HEK293 (cell line): ENCODE results near the gene MYO18B.

ENCODE experiments used
- KLF9 ChIP-seq: fragments of 450-650 bp; formaldehyde crosslinking; IDR thresholded peaks from 2 replicates; pipeline ENCODE4 v1.5.1; 2016; ENCODE audit warnings: missing biosample characterization, missing genetic modification characterization, low read depth
- RBAK ChIP-seq: fragments of 450-650 bp; formaldehyde crosslinking; IDR thresholded peaks from 2 replicates; pipeline ENCODE4 v1.5.1; 2016; ENCODE audit warnings: missing biosample characterization, missing genetic modification characterization
- ZBTB8A ChIP-seq: fragments of 450-650 bp; formaldehyde crosslinking; IDR thresholded peaks from 2 replicates; pipeline ENCODE4 v1.5.1; 2016; ENCODE audit warnings: missing biosample characterization, missing genetic modification characterization
- ZNF202 ChIP-seq: fragments of 450-650 bp; formaldehyde crosslinking; IDR thresholded peaks from 2 replicates; pipeline ENCODE4 v1.5.1; 2016; ENCODE audit warnings: missing biosample characterization, missing genetic modification characterization, borderline replicate concordance
- ZNF404 ChIP-seq: fragments of 450-650 bp; formaldehyde crosslinking; IDR thresholded peaks from 2 replicates; pipeline ENCODE4 v1.5.1; 2017; ENCODE audit warnings: missing biosample characterization, missing genetic modification characterization
- TF ChIP-seq, protein P1 (sequence below): fragments of 450-650 bp; formaldehyde crosslinking; IDR thresholded peaks from 2 replicates; pipeline ENCODE4 v1.5.1; 2016; ENCODE audit warnings: missing biosample characterization, missing genetic modification characterization
- TF ChIP-seq, protein P2 (sequence below): fragments of 450-650 bp; formaldehyde crosslinking; IDR thresholded peaks from 2 replicates; pipeline ENCODE4 v1.5.1; 2016; ENCODE audit warnings: missing biosample characterization, missing genetic modification characterization
- TF ChIP-seq, protein P3 (sequence below): fragments of 450-650 bp; formaldehyde crosslinking; IDR thresholded peaks from 2 replicates; pipeline ENCODE4 v1.5.1; 2016; ENCODE audit warnings: missing biosample characterization, missing genetic modification characterization
- TF ChIP-seq, protein P4 (sequence below): fragments of 450-650 bp; formaldehyde crosslinking; IDR thresholded peaks from 2 replicates; pipeline ENCODE4 v1.5.1; 2016; ENCODE audit warnings: missing biosample characterization, missing genetic modification characterization
- TF ChIP-seq, protein P5 (sequence below): fragments of 450-650 bp; formaldehyde crosslinking; IDR thresholded peaks from 2 replicates; pipeline ENCODE4 v1.5.1; 2016; ENCODE audit warnings: missing biosample characterization, missing genetic modification characterization
- TF ChIP-seq, protein P6 (sequence below): fragments of 450-650 bp; formaldehyde crosslinking; conservative IDR thresholded peaks from 2 replicates; pipeline ENCODE4 v1.5.1; 2016; ENCODE audit warnings: low read depth, missing biosample characterization, missing genetic modification characterization

DNA sequence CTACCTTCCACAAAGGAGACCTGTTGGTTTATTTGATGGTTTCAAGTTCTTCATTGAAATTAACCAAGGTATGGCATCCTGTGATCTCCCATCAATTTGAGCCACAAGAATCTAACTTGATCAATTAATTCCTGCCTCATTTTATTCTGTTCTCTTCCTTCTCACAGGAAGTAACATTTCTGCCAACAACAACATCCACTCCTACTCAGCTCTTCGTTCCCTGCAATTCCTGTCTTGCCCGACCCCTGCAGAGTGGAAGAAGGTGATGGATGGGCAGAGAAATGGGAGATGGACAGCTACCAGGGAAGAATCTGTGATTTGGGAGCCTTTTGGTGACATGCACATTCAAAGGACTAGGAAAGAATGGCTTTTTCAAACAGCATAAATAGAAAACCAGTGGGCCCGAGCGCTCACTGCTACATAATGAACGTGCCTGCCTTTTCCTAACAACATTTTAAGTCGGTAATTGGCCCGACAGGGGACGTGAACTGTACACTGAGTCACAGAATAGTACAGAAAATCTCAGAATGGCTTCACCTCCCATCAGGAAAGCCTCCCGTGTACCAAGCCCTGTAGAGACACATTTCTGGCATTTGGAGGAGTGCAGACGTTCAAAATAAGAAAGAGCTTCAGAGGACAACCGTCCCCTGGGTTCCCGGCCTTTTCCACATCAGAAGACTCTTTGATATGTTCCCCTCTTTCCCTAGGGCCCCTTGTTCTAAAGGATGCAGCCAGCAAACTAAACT lies 314.6 kb downstream of the MYO18B start:
- TF ChIP-seq ZNF202 (no peak), ZBTB8A (tag by site-specific recombination) (no peak), RBAK (tag by site-specific recombination) (no peak), KLF9 (tag by site-specific recombination) (no peak), ZNF404 (tag by site-specific recombination) (no peak)
- TF ChIP-seq, protein P1, sequence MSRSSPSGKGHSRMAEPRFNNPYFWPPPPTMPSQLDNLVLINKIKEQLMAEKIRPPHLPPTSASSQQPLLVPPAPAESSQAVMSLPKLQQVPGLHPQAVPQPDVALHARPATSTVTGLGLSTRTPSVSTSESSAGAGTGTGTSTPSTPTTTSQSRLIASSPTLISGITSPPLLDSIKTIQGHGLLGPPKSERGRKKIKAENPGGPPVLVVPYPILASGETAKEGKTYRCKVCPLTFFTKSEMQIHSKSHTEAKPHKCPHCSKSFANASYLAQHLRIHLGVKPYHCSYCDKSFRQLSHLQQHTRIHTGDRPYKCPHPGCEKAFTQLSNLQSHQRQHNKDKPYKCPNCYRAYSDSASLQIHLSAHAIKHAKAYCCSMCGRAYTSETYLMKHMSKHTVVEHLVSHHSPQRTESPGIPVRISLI: no peak
- TF ChIP-seq, protein P2, sequence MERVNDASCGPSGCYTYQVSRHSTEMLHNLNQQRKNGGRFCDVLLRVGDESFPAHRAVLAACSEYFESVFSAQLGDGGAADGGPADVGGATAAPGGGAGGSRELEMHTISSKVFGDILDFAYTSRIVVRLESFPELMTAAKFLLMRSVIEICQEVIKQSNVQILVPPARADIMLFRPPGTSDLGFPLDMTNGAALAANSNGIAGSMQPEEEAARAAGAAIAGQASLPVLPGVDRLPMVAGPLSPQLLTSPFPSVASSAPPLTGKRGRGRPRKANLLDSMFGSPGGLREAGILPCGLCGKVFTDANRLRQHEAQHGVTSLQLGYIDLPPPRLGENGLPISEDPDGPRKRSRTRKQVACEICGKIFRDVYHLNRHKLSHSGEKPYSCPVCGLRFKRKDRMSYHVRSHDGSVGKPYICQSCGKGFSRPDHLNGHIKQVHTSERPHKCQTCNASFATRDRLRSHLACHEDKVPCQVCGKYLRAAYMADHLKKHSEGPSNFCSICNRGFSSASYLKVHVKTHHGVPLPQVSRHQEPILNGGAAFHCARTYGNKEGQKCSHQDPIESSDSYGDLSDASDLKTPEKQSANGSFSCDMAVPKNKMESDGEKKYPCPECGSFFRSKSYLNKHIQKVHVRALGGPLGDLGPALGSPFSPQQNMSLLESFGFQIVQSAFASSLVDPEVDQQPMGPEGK (tag by site-specific recombination): no peak
- TF ChIP-seq, protein P3, sequence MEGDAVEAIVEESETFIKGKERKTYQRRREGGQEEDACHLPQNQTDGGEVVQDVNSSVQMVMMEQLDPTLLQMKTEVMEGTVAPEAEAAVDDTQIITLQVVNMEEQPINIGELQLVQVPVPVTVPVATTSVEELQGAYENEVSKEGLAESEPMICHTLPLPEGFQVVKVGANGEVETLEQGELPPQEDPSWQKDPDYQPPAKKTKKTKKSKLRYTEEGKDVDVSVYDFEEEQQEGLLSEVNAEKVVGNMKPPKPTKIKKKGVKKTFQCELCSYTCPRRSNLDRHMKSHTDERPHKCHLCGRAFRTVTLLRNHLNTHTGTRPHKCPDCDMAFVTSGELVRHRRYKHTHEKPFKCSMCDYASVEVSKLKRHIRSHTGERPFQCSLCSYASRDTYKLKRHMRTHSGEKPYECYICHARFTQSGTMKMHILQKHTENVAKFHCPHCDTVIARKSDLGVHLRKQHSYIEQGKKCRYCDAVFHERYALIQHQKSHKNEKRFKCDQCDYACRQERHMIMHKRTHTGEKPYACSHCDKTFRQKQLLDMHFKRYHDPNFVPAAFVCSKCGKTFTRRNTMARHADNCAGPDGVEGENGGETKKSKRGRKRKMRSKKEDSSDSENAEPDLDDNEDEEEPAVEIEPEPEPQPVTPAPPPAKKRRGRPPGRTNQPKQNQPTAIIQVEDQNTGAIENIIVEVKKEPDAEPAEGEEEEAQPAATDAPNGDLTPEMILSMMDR (tag by site-specific recombination): no peak
- TF ChIP-seq, protein P4, sequence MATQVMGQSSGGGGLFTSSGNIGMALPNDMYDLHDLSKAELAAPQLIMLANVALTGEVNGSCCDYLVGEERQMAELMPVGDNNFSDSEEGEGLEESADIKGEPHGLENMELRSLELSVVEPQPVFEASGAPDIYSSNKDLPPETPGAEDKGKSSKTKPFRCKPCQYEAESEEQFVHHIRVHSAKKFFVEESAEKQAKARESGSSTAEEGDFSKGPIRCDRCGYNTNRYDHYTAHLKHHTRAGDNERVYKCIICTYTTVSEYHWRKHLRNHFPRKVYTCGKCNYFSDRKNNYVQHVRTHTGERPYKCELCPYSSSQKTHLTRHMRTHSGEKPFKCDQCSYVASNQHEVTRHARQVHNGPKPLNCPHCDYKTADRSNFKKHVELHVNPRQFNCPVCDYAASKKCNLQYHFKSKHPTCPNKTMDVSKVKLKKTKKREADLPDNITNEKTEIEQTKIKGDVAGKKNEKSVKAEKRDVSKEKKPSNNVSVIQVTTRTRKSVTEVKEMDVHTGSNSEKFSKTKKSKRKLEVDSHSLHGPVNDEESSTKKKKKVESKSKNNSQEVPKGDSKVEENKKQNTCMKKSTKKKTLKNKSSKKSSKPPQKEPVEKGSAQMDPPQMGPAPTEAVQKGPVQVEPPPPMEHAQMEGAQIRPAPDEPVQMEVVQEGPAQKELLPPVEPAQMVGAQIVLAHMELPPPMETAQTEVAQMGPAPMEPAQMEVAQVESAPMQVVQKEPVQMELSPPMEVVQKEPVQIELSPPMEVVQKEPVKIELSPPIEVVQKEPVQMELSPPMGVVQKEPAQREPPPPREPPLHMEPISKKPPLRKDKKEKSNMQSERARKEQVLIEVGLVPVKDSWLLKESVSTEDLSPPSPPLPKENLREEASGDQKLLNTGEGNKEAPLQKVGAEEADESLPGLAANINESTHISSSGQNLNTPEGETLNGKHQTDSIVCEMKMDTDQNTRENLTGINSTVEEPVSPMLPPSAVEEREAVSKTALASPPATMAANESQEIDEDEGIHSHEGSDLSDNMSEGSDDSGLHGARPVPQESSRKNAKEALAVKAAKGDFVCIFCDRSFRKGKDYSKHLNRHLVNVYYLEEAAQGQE (tag by site-specific recombination): no peak
- TF ChIP-seq, protein P5, sequence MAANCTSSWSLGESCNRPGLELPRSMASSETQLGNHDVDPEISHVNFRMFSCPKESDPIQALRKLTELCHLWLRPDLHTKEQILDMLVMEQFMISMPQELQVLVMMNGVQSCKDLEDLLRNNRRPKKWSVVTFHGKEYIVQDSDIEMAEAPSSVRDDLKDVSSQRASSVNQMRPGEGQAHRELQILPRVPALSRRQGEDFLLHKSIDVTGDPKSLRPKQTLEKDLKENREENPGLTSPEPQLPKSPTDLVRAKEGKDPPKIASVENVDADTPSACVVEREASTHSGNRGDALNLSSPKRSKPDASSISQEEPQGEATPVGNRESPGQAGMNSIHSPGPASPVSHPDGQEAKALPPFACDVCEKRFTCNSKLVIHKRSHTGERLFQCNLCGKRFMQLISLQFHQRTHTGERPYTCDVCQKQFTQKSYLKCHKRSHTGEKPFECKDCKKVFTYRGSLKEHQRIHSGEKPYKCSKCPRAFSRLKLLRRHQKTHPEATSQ (tag by site-specific recombination): no peak
- TF ChIP-seq, protein P6, sequence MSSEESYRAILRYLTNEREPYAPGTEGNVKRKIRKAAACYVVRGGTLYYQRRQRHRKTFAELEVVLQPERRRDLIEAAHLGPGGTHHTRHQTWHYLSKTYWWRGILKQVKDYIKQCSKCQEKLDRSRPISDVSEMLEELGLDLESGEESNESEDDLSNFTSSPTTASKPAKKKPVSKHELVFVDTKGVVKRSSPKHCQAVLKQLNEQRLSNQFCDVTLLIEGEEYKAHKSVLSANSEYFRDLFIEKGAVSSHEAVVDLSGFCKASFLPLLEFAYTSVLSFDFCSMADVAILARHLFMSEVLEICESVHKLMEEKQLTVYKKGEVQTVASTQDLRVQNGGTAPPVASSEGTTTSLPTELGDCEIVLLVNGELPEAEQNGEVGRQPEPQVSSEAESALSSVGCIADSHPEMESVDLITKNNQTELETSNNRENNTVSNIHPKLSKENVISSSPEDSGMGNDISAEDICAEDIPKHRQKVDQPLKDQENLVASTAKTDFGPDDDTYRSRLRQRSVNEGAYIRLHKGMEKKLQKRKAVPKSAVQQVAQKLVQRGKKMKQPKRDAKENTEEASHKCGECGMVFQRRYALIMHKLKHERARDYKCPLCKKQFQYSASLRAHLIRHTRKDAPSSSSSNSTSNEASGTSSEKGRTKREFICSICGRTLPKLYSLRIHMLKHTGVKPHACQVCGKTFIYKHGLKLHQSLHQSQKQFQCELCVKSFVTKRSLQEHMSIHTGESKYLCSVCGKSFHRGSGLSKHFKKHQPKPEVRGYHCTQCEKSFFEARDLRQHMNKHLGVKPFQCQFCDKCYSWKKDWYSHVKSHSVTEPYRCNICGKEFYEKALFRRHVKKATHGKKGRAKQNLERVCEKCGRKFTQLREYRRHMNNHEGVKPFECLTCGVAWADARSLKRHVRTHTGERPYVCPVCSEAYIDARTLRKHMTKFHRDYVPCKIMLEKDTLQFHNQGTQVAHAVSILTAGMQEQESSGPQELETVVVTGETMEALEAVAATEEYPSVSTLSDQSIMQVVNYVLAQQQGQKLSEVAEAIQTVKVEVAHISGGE: no peak
